GM12874 (cell line): Measurements from ENCODE around the gene IQSEC2.

Experiments
- CTCF ChIP-seq: IDR thresholded peaks from 2 replicates; pipeline ENCODE4 v1.5.1; 2011; ENCODE audit warnings: low read depth, mild to moderate bottlenecking, control low read depth, low read length, moderate library complexity; ENCODE audit not compliant: insufficient read depth

The IQSEC2 gene

GRCh38 chrX:53281321-53281822, at the start of gene IQSEC2:
IQSEC2 (minus strand) TSS chrX:53281584.
- no peak for TF ChIP-seq CTCF

GRCh38 chrX:53330331-53330730, 48.9 kb upstream of the IQSEC2 start:
- no peak for TF ChIP-seq CTCF

- TF ChIP-seq CTCF, result no peak
Observed at GRCh38 chrX:53324803-53325202, 43.4 kb upstream of the IQSEC2 start.

GRCh38 chrX:53324085-53324484, 42.7 kb upstream of the IQSEC2 start:
- no peak for TF ChIP-seq CTCF

GRCh38 chrX:53323196-53323595, 41.8 kb upstream of the IQSEC2 start:
- TF ChIP-seq CTCF, result no peak

GRCh38 chrX:53321943-53322497, 40.6 kb upstream of the IQSEC2 start:
- no peak for TF ChIP-seq CTCF

- no peak for TF ChIP-seq CTCF
Observed at GRCh38 chrX:53321230-53321942, 40.0 kb upstream of the IQSEC2 start.
